ENCODE measurements around the gene HELZ2.

Gene HELZ2

DNA sequence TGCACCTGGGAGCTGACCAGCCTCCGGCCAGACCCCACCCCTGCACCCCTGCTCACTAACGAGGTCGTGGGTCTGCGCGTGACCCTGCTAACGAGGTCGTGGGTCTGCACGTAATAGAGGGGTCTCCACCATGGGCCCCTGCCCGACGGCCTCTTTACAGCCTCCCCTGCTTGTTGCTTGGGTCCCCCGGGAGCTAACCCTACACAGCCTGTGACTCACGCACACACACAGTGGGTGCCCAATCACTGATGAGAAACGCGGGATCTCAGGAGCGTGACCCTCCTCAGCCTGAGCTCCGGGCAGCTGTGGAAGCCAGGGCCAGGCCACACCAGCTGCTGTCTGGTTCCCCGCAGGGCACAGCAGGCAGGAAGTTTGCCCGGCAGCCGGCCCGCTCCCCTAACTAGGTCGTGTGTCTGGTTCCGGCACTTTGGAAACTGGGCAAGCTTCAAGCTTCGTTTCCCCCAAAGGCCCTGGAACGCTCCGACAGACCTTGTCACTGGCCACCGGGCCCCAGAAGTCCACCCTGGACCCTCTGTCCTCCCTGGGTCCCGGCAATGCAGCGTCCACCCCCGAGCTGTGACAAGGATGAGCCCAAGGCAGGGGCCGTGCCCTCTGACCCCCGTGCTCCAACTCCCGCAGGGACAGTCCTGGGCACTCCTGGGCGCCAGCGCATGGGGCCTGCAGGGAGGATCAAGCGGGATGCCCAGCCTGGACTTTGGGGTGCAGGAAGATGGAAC, 37.6 kb downstream of the HELZ2 start:
- ChIA-PET CTCF (interaction anchor here (0.6 to 4.1 kb wide), 8 partner anchors 14 to 270 kb away, joined by 3 to 18 read pairs (median 10); partner anchors contain the start of genes HELZ2, PPDPF and RTEL1), POLR2A (ENCODE audit: low non-redundant PET) (interaction anchor here (0.6 to 3.8 kb wide), 8 partner anchors 15 to 326 kb away, joined by 3 to 53 read pairs (median 3); partner anchors contain the start of genes GMEB2 and PPDPF)

DNA sequence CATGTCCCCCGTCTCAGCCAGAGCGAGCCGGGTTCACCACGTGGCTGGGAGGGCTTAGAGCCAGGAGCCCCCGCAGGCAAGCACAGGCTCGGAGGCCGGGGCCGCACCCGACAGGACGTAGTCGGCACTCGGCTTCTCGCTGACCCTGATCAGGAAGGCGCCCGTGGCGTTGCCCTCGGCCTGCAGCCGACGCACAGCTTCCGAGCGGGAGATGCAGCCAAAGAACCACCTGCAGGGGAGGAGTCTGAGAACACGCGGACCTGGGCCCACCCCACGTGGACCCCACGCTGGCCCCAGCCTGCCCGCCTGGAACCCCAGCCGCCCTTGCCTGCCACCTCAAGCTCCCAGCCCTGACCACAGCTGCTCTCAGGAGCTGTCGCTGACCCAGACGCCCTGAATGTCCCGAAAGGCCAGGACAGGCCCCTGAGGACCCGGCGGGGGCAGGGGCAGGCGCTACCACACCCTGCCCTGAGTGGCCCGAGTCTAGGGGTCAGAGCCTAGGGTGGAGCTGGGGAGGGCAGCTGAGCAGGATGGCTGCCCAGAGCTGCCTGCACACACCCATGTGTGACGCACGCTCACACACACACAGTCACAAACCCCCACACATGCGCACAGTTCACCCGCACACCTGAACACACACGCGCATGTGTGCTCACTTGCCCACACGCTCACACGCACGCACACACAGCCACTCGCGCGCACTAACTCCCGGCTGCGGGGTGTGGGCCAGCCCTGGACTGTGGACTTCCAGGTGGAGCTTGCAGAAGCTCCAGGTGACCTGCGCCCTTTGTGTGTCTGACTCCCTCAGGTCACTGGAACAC, 39.0 kb downstream of the HELZ2 start:
- ChIA-PET CTCF (interaction anchor here (0.5 to 4.1 kb wide), 7 partner anchors 13 to 522 kb away, joined by 3 to 18 read pairs (median 7); no protein-coding TSS in a partner anchor), POLR2A (ENCODE audit: low non-redundant PET) (interaction anchor here (0.5 to 3.8 kb wide), 5 partner anchors 13 to 445 kb away, joined by 3 to 53 read pairs (median 4); partner anchors contain the start of genes HELZ2, PPDPF and TPD52L2)
- TF ChIP-seq, protein P1, sequence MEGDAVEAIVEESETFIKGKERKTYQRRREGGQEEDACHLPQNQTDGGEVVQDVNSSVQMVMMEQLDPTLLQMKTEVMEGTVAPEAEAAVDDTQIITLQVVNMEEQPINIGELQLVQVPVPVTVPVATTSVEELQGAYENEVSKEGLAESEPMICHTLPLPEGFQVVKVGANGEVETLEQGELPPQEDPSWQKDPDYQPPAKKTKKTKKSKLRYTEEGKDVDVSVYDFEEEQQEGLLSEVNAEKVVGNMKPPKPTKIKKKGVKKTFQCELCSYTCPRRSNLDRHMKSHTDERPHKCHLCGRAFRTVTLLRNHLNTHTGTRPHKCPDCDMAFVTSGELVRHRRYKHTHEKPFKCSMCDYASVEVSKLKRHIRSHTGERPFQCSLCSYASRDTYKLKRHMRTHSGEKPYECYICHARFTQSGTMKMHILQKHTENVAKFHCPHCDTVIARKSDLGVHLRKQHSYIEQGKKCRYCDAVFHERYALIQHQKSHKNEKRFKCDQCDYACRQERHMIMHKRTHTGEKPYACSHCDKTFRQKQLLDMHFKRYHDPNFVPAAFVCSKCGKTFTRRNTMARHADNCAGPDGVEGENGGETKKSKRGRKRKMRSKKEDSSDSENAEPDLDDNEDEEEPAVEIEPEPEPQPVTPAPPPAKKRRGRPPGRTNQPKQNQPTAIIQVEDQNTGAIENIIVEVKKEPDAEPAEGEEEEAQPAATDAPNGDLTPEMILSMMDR (conservative IDR thresholded peaks at IDR 0.05; ENCODE audit: low read depth) = no peak
- peak overlapping the region; percentile 98 for H3K27ac ChIP-seq
- DNase-seq (ENCODE audit: low spot score) = peak; percentile 83

More for the DNA sequence above, 37.6 kb downstream of the HELZ2 start:
- H3K27ac ChIP-seq = peak overlapping the region; percentile 96
- DNase-seq (ENCODE audit: low spot score) = peak; percentile 95
- TF ChIP-seq, protein P1 (conservative IDR thresholded peaks at IDR 0.05; ENCODE audit: low read depth) = no peak

- TF ChIP-seq, protein P1 (conservative IDR thresholded peaks at IDR 0.05; ENCODE audit: low read depth) = no peak
- H3K27ac ChIP-seq = peak overlapping the region; percentile 98
- POLR2A ChIA-PET (ENCODE audit: low non-redundant PET) = interaction anchor here (1.0 to 3.8 kb wide), 4 partner anchors 13 to 446 kb away, joined by 4 to 53 read pairs (median 4); partner anchors contain the start of genes HELZ2, PPDPF and TPD52L2
- DNase-seq (ENCODE audit: low spot score) = peak; percentile 61
- CTCF ChIA-PET = interaction anchor here (0.5 to 4.1 kb wide), 8 partner anchors 12 to 523 kb away, joined by 3 to 18 read pairs (median 6); no protein-coding TSS in a partner anchor
These were observed 39.6 kb downstream of the HELZ2 start for GRCh38 chr20:63534427-63534830.

- TF ChIP-seq, protein P1 (conservative IDR thresholded peaks at IDR 0.05; ENCODE audit: low read depth) = no peak
- ChIA-PET CTCF (interaction anchor here (0.7 to 4.1 kb wide), 5 partner anchors 38 to 523 kb away, joined by 3 to 18 read pairs (median 4); no protein-coding TSS in a partner anchor), POLR2A (ENCODE audit: low non-redundant PET) (interaction anchor here (1.2 to 3.8 kb wide), 2 partner anchors 12 to 446 kb away, joined by 4 to 53 read pairs; partner anchors contain the start of gene PPDPF)
- H3K27ac ChIP-seq = peak overlapping the region; percentile 98
- peak; percentile 82 for DNase-seq (ENCODE audit: low spot score)
These were observed 40.1 kb downstream of the HELZ2 start for GRCh38 chr20:63533871-63534393.

DNA sequence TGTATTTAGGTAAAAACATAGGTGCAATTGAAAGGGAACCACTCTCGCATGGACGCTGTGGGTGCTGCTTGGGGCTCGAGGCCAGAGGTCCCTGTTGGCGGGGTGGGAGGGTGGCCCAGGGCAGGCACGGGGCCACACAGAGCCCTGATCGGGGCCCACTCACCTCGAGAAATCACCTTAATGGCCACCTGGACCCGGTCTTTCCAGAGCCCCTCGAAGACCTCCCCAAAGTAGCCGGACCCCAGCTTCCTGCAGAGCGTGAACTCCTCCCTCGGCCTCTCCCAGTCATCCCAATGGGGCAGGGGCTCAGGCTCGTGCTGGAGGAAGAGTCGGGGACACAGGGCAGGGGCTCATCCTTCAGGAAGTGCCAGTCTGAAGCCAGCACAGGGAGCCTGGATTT, 40.7 kb downstream of the HELZ2 start:
- CTCF ChIA-PET = interaction anchor here (2.2 kb wide), 1 partner anchor 441 kb away, joined by 7 read pairs; no protein-coding TSS in a partner anchor
- H3K27ac ChIP-seq = peak overlapping the region; percentile 98
- no peak for DNase-seq (ENCODE audit: low spot score)
- TF ChIP-seq, protein P1 (conservative IDR thresholded peaks at IDR 0.05; ENCODE audit: low read depth) = no peak
- POLR2A ChIA-PET (ENCODE audit: low non-redundant PET) = interaction anchor here (3.8 kb wide), 1 partner anchor 12 kb away, joined by 53 read pairs; the partner anchor contains the start of gene PPDPF
